HG03064 (cell line): Measurements from ENCODE around the gene TRUB1.
A peak's percentile ranks its signal among the peaks of the same experiment; 100 is the strongest.
"Not testable (repeated sequence)": the region's sequence is repeated elsewhere in the genome, so short reads cannot be mapped to it uniquely, and the experiment has no call there.

Experiments
- ATAC-seq: cut with Tn5 transposase; IDR thresholded peaks from one replicate; pipeline ENCODE4 v1.9.1; 2021; ENCODE audit warnings: low read depth; ENCODE audit not compliant: unreplicated experiment

TRUB1 gene

GRCh38 chr10:114937962-114938855 is at the start of gene TRUB1:
Gene TRUB1, plus strand, starts transcription at chr10:114938195. Its CDS starts 59 bp downstream, at chr10:114938254.
- peak; percentile 100 for ATAC-seq

- no peak for ATAC-seq
These were observed 44.7 kb upstream of the TRUB1 start for GRCh38 chr10:114893251-114893650.

GRCh38 chr10:114894911-114895310 is 43.1 kb upstream of the TRUB1 start:
- no peak for ATAC-seq

- not testable (repeated sequence) for ATAC-seq
These were observed 41.0 kb upstream of the TRUB1 start for GRCh38 chr10:114897011-114897410.

- ATAC-seq: no peak
These were observed 40.4 kb upstream of the TRUB1 start for GRCh38 chr10:114897593-114897992.

- no peak for ATAC-seq
These were observed 38.0 kb upstream of the TRUB1 start for GRCh38 chr10:114899982-114900381.

- no peak for ATAC-seq
These were observed 37.3 kb upstream of the TRUB1 start for GRCh38 chr10:114900658-114901057.

GRCh38 chr10:114902151-114902550 is 35.8 kb upstream of the TRUB1 start:
- ATAC-seq: no peak

GRCh38 chr10:114905450-114905849 is 32.5 kb upstream of the TRUB1 start:
- ATAC-seq: no peak

GRCh38 chr10:114906981-114907380 is 31.0 kb upstream of the TRUB1 start:
- no peak for ATAC-seq

- ATAC-seq: no peak
These were observed 29.1 kb upstream of the TRUB1 start for GRCh38 chr10:114908896-114909295.

GRCh38 chr10:114911052-114911711 is 26.8 kb upstream of the TRUB1 start:
- ATAC-seq: peak; percentile 51

- no peak for ATAC-seq
These were observed 26.1 kb upstream of the TRUB1 start for GRCh38 chr10:114911801-114912469.

GRCh38 chr10:114912470-114912859 is 25.5 kb upstream of the TRUB1 start:
- ATAC-seq: no peak

GRCh38 chr10:114914560-114914959 is 23.4 kb upstream of the TRUB1 start:
- no peak for ATAC-seq

- ATAC-seq: no peak
These were observed 22.7 kb upstream of the TRUB1 start for GRCh38 chr10:114915294-114915693.

- ATAC-seq: no peak
These were observed 21.3 kb upstream of the TRUB1 start for GRCh38 chr10:114916653-114917052.

GRCh38 chr10:114917459-114917858 is 20.5 kb upstream of the TRUB1 start:
- no peak for ATAC-seq

- no peak for ATAC-seq
These were observed 19.9 kb upstream of the TRUB1 start for GRCh38 chr10:114917927-114918672.

GRCh38 chr10:114920459-114920858 is 17.5 kb upstream of the TRUB1 start:
- ATAC-seq: no peak

GRCh38 chr10:114922003-114922402 is 16.0 kb upstream of the TRUB1 start:
- no peak for ATAC-seq
